ENCODE results near the gene FITM2.

DNA sequence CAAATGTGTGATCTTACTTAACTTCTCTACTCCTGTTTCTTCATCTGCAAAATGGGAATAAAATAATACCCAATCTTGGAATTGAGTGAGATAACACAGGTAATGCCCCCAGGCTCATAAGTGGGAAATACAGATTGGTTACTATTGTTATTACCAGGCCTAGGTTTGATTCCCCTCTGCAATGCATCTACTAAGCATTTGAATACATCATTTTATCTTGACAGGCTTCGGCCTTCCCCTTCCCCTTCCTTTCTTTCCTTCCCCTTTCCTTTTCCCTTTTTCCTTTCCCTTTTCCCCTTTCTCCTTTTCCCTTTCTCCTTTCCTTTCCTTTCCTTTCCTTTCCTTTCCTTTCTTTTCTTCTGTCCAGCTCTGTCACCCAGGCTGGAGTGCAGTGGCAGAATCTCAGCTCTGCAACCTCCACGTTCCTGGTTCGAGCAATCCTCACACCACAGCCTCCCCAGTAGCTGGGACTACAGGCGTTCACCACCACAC, 37.2 kb upstream of the FITM2 start:
- no peak for TF ChIP-seq POLR2A (IDR thresholded peaks at IDR 0.05; ENCODE audit: extremely low read depth, insufficient read length)
- TF ChIP-seq, protein P1, sequence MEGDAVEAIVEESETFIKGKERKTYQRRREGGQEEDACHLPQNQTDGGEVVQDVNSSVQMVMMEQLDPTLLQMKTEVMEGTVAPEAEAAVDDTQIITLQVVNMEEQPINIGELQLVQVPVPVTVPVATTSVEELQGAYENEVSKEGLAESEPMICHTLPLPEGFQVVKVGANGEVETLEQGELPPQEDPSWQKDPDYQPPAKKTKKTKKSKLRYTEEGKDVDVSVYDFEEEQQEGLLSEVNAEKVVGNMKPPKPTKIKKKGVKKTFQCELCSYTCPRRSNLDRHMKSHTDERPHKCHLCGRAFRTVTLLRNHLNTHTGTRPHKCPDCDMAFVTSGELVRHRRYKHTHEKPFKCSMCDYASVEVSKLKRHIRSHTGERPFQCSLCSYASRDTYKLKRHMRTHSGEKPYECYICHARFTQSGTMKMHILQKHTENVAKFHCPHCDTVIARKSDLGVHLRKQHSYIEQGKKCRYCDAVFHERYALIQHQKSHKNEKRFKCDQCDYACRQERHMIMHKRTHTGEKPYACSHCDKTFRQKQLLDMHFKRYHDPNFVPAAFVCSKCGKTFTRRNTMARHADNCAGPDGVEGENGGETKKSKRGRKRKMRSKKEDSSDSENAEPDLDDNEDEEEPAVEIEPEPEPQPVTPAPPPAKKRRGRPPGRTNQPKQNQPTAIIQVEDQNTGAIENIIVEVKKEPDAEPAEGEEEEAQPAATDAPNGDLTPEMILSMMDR (IDR thresholded peaks at IDR 0.05; ENCODE audit: low read depth, low read length), result no peak
- TF ChIP-seq, protein P2, sequence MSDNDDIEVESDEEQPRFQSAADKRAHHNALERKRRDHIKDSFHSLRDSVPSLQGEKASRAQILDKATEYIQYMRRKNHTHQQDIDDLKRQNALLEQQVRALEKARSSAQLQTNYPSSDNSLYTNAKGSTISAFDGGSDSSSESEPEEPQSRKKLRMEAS (IDR thresholded peaks at IDR 0.05; ENCODE audit: low read depth, low read length), result no peak
- no peak for TF ChIP-seq MYC (IDR thresholded peaks at IDR 0.05; ENCODE audit: low read depth, low read length)

Data from NB4 (cell line).